B cell (primary cell): ENCODE measurements around the gene TNRC6B.

ENCODE experiments used
- EZH2 ChIP-seq: IDR thresholded peaks from 2 replicates; pipeline ENCODE4 v1.6.1; 2012; ENCODE audit warnings: borderline replicate concordance, low read depth, mild to moderate bottlenecking, moderate library complexity, low read length; ENCODE audit not compliant: insufficient read depth, poor library complexity, severe bottlenecking
- TF ChIP-seq, protein P1 (sequence below): fragments of 200-600 bp; IDR thresholded peaks from one replicate; pipeline ENCODE4 v1.8.0; 2022; ENCODE audit warnings: antibody characterized with exemption, mild to moderate bottlenecking

DNA sequence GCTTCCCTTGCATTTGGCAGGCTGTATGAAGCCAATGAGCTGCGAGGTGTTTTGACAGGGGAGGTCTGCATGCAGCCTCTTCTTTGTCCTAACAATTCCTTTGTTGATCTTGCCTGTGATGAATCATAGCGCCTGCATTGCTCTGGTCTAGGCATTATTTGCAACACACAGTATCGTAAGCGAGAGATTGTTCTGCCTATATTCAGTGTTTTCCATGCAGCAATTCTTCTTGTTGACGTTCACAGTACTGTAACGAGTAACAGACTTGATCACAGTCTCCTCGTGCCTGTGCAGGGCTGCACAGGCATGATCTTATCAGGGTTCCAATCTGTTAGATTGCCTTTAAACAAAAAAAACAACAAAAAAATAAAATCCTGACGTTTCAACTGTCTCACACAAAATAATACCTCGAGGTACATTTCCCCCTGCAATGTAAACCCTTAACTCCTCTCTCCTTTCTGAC, 154.6 kb downstream of the TNRC6B start:
- TF ChIP-seq, protein P1, sequence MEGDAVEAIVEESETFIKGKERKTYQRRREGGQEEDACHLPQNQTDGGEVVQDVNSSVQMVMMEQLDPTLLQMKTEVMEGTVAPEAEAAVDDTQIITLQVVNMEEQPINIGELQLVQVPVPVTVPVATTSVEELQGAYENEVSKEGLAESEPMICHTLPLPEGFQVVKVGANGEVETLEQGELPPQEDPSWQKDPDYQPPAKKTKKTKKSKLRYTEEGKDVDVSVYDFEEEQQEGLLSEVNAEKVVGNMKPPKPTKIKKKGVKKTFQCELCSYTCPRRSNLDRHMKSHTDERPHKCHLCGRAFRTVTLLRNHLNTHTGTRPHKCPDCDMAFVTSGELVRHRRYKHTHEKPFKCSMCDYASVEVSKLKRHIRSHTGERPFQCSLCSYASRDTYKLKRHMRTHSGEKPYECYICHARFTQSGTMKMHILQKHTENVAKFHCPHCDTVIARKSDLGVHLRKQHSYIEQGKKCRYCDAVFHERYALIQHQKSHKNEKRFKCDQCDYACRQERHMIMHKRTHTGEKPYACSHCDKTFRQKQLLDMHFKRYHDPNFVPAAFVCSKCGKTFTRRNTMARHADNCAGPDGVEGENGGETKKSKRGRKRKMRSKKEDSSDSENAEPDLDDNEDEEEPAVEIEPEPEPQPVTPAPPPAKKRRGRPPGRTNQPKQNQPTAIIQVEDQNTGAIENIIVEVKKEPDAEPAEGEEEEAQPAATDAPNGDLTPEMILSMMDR = no peak
- no peak for TF ChIP-seq EZH2
